Stimulated activated CD4-positive, alpha-beta T cell treated with anti-CD3 and anti-CD28 coated beads, Interleukin-15, amount 100 ng/mL, for 48 hours (primary cell): Measurements from ENCODE around the gene SMAD7.
A peak's percentile ranks its signal among the peaks of the same experiment; 100 is the strongest.

Experiments
- DNase-seq, 2 donors: peaks; one replicate each; pipeline ENCODE4 v3.0.0-alpha.2; 2020; ENCODE audit warnings: low read depth in 2 of 2

SMAD7 gene

GRCh38 chr18:48914581-48915251 lies 36.0 kb downstream of the SMAD7 start:
- DNase-seq = no peak

- DNase-seq = no peak
Measured at GRCh38 chr18:48913775-48914174, 37.0 kb downstream of the SMAD7 start.

GRCh38 chr18:48913201-48913600 lies 37.6 kb downstream of the SMAD7 start:
- no peak for DNase-seq

GRCh38 chr18:48910972-48911545 lies 39.7 kb downstream of the SMAD7 start:
- no peak for DNase-seq

- DNase-seq = no peak
Measured at GRCh38 chr18:48909721-48910120, 41.0 kb downstream of the SMAD7 start.

GRCh38 chr18:48908916-48909315 lies 41.8 kb downstream of the SMAD7 start:
- no peak for DNase-seq

- DNase-seq = no peak
Measured at GRCh38 chr18:48905513-48905912, 45.3 kb downstream of the SMAD7 start.

- DNase-seq = no peak
Measured at GRCh38 chr18:48904847-48905394, 45.8 kb downstream of the SMAD7 start.

- no peak for DNase-seq
Measured at GRCh38 chr18:48904091-48904490, 46.7 kb downstream of the SMAD7 start.

GRCh38 chr18:48902856-48903601 lies 47.7 kb downstream of the SMAD7 start:
- no peak for DNase-seq

- no peak for DNase-seq
Measured at GRCh38 chr18:48902023-48902855, 48.5 kb downstream of the SMAD7 start.

GRCh38 chr18:48901145-48902022 lies 49.4 kb downstream of the SMAD7 start:
- DNase-seq = no peak

- DNase-seq = no peak
Measured at GRCh38 chr18:48900469-48900868, 50.3 kb downstream of the SMAD7 start.

GRCh38 chr18:48899558-48900174 lies 51.1 kb downstream of the SMAD7 start:
- DNase-seq = no peak

GRCh38 chr18:48898521-48898920 lies 52.2 kb downstream of the SMAD7 start:
- no peak for DNase-seq

- DNase-seq = no peak
Measured at GRCh38 chr18:48897531-48897930, 53.2 kb downstream of the SMAD7 start.

GRCh38 chr18:48896875-48897511 lies 53.8 kb downstream of the SMAD7 start:
- DNase-seq = peak in 1 of 2 donors; percentile 13

GRCh38 chr18:48896326-48896874 lies 54.4 kb downstream of the SMAD7 start:
- DNase-seq = no peak

GRCh38 chr18:48894799-48895346 lies 55.9 kb downstream of the SMAD7 start:
- no peak for DNase-seq
